NOMO-1 treated with dmso at 0.1 percent for 144 hours (cell line): Measurements from ENCODE around the gene UGT8.
A peak's percentile ranks its signal among the peaks of the same experiment; 100 is the strongest.
"Not testable (repeated sequence)": the region's sequence is repeated elsewhere in the genome, so short reads cannot be mapped to it uniquely, and the experiment has no call there.

Source experiments
- DNase-seq: peaks from one replicate; lab custom pipeline; 2025; ENCODE audit not compliant: unreplicated experiment; lab: John Stamatoyannopoulos, UW

Gene UGT8

GRCh38 chr4:114598191-114599121 lies at the start of gene UGT8:
TSS of gene UGT8 (plus strand) at chr4:114598807. CDS start at chr4:114622881, 24,074 bp downstream.
- peak; percentile 74 for DNase-seq

GRCh38 chr4:114549638-114550037 lies 49.0 kb upstream of the UGT8 start:
- DNase-seq: no peak

- no peak for DNase-seq
Observed at GRCh38 chr4:114558446-114559020, 40.1 kb upstream of the UGT8 start.

- DNase-seq: no peak
Observed at GRCh38 chr4:114561590-114561989, 37.0 kb upstream of the UGT8 start.

GRCh38 chr4:114562176-114562904 lies 36.3 kb upstream of the UGT8 start:
- no peak for DNase-seq

GRCh38 chr4:114563536-114564315 lies 34.9 kb upstream of the UGT8 start:
- DNase-seq: peak; percentile 8

GRCh38 chr4:114577386-114577785 lies 21.2 kb upstream of the UGT8 start:
- no peak for DNase-seq

GRCh38 chr4:114582621-114583020 lies 16.0 kb upstream of the UGT8 start:
- no peak for DNase-seq

- no peak for DNase-seq
Observed at GRCh38 chr4:114588305-114588704, 10.3 kb upstream of the UGT8 start.

GRCh38 chr4:114590360-114590759 lies 8.2 kb upstream of the UGT8 start:
- not testable (repeated sequence) for DNase-seq

GRCh38 chr4:114593526-114593925 lies 5.1 kb upstream of the UGT8 start:
- no peak for DNase-seq

- DNase-seq: no peak
Observed at GRCh38 chr4:114595207-114595606, 3.4 kb upstream of the UGT8 start.

- DNase-seq: no peak
Observed at GRCh38 chr4:114595921-114596320, 2.7 kb upstream of the UGT8 start.

GRCh38 chr4:114597410-114598115 lies 1.0 kb upstream of the UGT8 start:
- DNase-seq: no peak

- DNase-seq: no peak
Observed at GRCh38 chr4:114599231-114599902, 760 bp downstream of the UGT8 start.

GRCh38 chr4:114599903-114600552 lies 1.4 kb downstream of the UGT8 start:
- DNase-seq: no peak

- DNase-seq: no peak
Observed at GRCh38 chr4:114600672-114601071, 2.1 kb downstream of the UGT8 start.

GRCh38 chr4:114601304-114602052 lies 2.9 kb downstream of the UGT8 start:
- no peak for DNase-seq

GRCh38 chr4:114603497-114603896 lies 4.9 kb downstream of the UGT8 start:
- peak; percentile 34 for DNase-seq
